GM19455 (cell line): ENCODE results near the gene UHMK1.
"Not testable (repeated sequence)": the region's sequence is repeated elsewhere in the genome, so short reads cannot be mapped to it uniquely, and the experiment has no call there.

Experiments
- ATAC-seq: cut with Tn5 transposase; IDR thresholded peaks from one replicate; pipeline ENCODE4 v1.9.1; 2021; ENCODE audit not compliant: unreplicated experiment

UHMK1 gene

DNA sequence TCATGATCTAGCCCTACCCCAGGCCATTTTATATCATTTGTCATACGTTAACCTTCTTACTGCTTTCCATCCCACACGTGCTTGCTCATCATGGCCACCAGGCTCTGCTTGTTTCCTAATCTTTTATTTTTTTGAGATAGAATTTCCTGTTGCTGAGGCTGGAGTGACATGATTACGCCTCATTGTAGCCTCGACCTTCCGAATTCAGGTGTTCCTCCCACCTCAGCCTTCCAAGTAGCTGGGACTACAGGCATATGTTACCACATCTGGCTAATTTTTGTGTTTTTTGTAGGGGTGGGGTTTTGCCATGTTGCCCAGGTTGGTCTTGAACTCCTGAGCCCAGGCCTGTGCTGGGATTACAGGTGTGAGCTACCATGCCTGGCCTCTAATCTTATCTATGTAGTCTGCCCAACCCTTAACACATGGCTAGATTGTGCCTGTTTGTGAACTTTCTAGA lies 67.2 kb downstream of the UHMK1 start:
- ATAC-seq = no peak

DNA sequence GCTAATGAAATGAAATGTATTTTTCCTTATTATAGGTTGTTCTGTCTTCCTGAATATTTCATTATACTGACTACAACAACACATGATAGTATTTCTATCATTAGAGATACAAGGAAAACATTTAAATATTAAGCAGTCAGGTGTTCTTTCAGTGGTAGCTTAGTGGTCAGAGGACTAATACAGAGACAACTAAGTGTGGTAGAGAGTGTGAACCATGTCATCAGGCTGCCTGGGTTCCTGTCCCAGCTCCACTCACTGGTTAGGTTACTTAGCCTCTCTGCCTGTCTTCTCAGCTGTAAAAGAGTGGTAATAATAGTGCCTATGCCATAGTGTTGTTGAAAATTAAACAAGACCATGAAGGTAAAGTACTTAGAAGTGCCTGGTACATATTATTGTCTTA lies 67.8 kb downstream of the UHMK1 start:
- no peak for ATAC-seq

DNA sequence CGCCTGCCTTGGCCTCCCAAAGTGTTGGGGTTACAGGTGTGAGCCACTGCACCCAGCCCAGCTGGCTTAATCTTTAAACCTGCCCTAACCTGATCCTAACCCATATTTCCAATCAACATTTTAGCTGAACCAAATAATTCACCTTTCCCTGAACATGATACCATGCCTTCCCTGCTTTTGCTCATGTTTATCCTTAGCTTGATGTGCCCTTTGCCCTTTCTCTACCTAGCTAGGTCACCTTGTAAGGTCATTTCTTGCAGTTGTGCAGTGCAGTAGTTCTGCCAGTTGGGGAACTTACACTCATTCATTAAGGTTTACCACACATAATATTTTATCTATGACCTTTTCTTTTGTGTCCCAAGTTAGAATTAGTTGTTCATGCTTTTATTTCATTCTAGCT lies 69.3 kb downstream of the UHMK1 start:
- ATAC-seq = no peak

GRCh38 chr1:162568802-162569201 lies 71.2 kb downstream of the UHMK1 start:
- no peak for ATAC-seq

GRCh38 chr1:162570718-162571117 lies 73.1 kb downstream of the UHMK1 start:
- no peak for ATAC-seq

DNA sequence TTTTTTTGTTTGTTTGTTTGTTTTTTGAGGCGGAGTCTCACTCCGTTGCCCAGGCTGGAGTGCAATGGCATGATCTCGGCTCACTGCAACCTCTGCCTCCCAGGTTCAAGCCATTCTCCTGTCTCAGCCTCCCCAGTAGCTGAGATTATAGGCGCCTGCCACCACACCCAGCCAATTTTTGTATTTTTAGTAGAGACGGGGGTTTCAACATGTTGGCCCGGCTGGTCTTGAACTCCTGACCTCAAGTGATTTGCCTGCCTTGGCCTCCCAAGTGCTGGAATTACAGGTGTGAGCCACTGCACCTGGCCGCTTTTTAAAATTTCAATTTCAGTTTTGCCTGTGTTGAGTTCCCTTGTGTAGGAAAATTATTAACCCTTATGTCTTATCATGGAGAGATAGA lies 73.5 kb downstream of the UHMK1 start:
- not testable (repeated sequence) for ATAC-seq

DNA sequence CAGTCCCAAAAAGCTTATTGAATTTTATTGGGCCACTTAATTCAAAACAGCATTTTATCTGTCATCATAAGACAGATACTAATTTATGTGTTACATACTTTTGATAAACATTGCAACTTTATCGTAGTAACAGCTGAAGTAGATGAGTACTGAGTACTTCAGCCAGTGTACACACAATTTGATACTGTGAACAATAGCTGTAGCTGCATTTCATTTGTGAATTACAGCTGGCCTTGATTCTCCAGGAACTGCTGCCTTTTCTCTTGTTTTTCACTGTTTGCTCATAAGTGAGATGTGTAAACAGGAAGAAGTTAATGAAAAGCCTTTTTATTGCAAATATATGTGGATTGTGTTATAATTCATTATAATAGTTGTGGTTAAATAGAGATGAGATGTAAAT lies 74.1 kb downstream of the UHMK1 start:
- ATAC-seq = no peak

DNA sequence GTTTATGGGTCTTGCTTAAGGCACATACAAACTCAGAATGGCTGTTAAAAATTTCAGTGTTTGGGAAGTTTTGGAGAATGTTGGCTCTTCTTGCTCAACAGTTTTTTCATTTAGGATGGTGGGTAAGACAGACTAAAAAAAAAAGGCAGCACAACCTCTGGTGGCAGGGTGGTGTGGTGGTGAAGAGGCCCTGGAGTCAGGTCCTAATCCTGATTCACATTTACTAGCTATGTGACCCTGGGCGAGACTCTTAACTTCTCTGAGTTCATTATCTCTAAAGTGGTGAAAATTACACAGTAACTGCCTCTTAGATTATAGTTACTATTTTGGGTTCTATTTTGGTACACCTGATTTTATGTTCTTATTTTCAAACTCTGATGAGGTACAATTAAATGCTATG lies 75.5 kb downstream of the UHMK1 start:
- no peak for ATAC-seq

GRCh38 chr1:162578071-162578700 lies 80.6 kb downstream of the UHMK1 start:
- no peak for ATAC-seq

GRCh38 chr1:162578936-162579335 lies 81.3 kb downstream of the UHMK1 start:
- no peak for ATAC-seq
